WTC11 (cell line): Measurements from ENCODE around the gene IPO11.

ENCODE experiments used
- SP1 ChIP-seq: sonication (generic); formaldehyde crosslinking; conservative IDR thresholded peaks from 2 replicates; pipeline ENCODE4 v1.8.1; 2022; ENCODE audit warnings: missing genetic modification reagents
- TF ChIP-seq, protein P1 (sequence below): fragments of 200-600 bp; IDR thresholded peaks from 2 replicates; pipeline ENCODE4 v1.8.0; 2022; ENCODE audit warnings: antibody characterized with exemption
- TF ChIP-seq, protein P2 (sequence below): sonication (generic); formaldehyde crosslinking; IDR thresholded peaks from 2 replicates; pipeline ENCODE4 v1.8.1; 2023; ENCODE audit warnings: mild to moderate bottlenecking, missing genetic modification reagents

DNA sequence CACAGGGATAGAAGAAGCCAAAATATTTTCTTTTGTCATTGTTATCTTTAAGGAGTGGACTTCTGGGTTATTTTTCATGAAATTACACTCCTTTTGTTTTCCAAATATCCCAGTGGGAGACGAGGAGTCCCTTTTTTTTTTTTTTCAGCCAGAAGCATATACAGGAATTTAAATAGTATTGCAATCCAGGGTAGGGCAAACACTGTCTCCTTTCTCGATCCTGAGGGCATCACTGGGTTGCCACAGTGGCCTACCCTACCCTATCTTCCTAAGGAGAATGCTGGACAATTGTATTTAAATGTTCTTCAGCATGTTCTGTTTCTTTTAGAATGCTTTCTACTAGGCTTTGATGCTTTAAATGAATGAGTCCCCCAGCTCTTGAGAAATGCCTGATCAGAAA is 214.0 kb downstream of the IPO11 start:
- TF ChIP-seq, protein P1, sequence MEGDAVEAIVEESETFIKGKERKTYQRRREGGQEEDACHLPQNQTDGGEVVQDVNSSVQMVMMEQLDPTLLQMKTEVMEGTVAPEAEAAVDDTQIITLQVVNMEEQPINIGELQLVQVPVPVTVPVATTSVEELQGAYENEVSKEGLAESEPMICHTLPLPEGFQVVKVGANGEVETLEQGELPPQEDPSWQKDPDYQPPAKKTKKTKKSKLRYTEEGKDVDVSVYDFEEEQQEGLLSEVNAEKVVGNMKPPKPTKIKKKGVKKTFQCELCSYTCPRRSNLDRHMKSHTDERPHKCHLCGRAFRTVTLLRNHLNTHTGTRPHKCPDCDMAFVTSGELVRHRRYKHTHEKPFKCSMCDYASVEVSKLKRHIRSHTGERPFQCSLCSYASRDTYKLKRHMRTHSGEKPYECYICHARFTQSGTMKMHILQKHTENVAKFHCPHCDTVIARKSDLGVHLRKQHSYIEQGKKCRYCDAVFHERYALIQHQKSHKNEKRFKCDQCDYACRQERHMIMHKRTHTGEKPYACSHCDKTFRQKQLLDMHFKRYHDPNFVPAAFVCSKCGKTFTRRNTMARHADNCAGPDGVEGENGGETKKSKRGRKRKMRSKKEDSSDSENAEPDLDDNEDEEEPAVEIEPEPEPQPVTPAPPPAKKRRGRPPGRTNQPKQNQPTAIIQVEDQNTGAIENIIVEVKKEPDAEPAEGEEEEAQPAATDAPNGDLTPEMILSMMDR: no peak
- TF ChIP-seq, protein P2, sequence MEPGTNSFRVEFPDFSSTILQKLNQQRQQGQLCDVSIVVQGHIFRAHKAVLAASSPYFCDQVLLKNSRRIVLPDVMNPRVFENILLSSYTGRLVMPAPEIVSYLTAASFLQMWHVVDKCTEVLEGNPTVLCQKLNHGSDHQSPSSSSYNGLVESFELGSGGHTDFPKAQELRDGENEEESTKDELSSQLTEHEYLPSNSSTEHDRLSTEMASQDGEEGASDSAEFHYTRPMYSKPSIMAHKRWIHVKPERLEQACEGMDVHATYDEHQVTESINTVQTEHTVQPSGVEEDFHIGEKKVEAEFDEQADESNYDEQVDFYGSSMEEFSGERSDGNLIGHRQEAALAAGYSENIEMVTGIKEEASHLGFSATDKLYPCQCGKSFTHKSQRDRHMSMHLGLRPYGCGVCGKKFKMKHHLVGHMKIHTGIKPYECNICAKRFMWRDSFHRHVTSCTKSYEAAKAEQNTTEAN (CRISPR knock-in tag): no peak
- no peak for TF ChIP-seq SP1
